Posterior cingulate gyrus (tissue), 11 donors: ENCODE results near the gene PDCD7.
"Not testable (repeated sequence)": the region's sequence is repeated elsewhere in the genome, so short reads cannot be mapped to it uniquely, and the experiment has no call there.

Source experiments
- DNase-seq, 10 donors: peaks; one replicate each; pipeline versions ENCODE4 v3.0.0 to v3.0.0-alpha.2; 2020 to 2021; ENCODE audit warnings: mixed read lengths in 3 of 10
- intact Hi-C: fragments of 100-400 bp; cut with DNase I; formaldehyde crosslinking; loops from one replicate; pipeline ENCODE4 v1.15.1; 2023

Gene PDCD7

DNA sequence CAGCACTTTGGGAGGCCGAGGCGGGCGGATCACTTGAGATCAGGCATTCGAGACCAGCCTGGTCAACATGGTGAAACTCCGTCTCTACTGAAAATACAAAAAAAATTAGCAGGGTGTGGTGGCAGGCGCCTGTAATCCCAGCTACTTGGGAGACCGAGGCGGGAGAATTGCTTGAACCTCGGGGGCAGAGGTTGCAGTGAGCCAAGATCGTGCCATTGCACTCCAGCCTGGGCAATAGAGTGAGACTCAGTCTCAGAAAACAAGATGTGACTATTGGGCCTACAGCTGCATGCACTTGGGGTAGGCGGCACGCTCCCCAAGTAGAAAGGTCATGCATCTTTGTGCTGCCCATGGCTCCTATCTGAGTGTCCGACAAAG, 39.8 kb downstream of the PDCD7 start:
- DNase-seq, intact Hi-C loops: not testable (repeated sequence)

DNA sequence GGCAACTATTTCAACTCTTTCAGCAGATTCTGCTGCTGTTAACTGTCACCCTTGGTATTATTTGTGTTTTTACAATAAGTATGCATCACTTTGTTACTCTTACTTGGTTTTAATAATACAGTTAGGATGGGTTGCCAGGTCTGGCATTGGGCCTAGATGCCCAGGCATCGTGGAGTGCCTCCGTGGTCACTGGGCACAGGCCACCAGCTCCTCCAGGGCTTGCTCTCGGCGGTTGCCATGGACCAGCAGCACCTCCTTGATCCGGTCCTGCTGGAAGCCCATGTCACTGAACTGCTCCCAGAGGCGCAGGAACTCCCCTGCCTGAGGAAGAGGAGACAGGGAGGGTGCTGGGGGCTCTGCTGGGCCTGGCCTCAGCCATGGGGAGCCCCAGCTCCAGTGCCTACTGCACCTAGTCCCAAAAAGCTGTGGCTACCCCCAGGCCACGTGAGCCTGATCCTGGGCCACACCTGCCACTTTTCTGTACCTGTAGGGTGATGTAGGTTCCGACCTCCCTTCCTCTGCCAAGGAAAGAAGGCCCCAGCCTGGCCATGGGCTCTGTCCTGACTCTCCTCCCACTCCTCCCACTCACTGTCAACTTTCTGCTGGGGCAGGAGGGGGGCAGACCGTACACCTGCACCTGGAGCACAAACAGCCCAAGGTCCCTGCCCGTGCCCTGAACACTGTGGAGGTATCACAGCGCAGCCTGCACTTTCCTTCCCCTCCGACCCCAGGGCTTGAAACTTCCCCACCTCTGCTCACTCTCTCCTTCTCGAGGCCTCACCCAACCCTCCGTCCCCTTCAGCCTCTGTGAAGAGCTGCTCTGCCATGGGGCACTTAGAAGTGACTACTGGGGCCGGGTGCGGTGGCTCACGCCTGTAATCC, 40.5 kb downstream of the PDCD7 start:
- intact Hi-C loops: no loop called here

GRCh38 chr15:65091946-65092770, 41.5 kb downstream of the PDCD7 start:
- intact Hi-C loops: no loop called here
- no peak for DNase-seq

More for the DNA sequence above, 40.5 kb downstream of the PDCD7 start:
- peak in 1 of 10 donors; percentile 72 for DNase-seq

DNA sequence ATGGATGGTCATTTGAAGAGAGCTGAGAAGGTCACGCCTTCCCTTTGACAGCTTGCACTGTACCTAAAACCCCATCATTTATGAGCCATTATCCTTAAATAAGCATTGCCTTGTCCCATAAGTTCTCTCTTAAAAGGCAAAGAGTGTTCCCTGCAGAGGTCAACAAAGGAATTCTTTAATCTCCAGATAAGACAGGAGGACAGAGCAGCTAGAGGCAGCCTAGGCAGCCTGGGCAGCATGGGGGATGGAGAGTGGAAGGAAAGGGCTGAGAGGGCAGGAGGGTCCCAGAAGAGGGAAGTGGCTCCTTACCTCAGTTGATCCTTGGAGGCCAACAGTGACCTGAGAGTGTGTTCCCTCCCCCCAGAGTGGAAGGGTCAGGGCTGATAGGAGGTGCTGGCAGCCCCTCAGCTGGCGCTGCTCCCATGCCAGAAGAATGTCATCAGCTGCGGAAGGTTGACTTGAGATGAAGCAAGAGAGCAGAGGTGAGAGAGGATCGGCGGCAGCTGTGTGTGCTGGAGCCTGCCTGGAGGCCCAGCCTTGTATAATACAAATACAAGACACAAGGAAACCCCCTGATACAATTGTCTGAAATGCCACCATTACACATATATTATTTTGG, 44.3 kb downstream of the PDCD7 start:
- intact Hi-C loops: no loop called here
- no peak for DNase-seq

DNA sequence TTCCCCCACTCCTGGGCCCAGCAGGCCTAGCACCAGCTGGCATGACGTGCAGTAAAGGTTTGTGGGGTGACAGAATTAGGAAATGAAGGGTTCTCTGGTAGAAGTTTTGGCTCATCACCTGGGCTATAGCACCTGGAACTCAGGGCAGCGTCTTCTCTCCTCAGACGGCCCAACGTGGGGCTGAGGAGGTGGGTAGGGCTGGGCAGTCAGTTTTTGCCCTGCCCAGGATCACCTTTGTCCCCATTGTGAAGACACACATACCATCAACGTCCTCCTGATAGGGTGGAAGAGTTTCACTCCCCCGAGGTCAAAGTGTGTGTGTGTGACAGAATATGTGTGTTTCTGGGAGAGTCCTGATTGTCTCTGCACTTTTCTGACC, 45.0 kb downstream of the PDCD7 start:
- intact Hi-C loops: no loop called here
- no peak for DNase-seq

DNA sequence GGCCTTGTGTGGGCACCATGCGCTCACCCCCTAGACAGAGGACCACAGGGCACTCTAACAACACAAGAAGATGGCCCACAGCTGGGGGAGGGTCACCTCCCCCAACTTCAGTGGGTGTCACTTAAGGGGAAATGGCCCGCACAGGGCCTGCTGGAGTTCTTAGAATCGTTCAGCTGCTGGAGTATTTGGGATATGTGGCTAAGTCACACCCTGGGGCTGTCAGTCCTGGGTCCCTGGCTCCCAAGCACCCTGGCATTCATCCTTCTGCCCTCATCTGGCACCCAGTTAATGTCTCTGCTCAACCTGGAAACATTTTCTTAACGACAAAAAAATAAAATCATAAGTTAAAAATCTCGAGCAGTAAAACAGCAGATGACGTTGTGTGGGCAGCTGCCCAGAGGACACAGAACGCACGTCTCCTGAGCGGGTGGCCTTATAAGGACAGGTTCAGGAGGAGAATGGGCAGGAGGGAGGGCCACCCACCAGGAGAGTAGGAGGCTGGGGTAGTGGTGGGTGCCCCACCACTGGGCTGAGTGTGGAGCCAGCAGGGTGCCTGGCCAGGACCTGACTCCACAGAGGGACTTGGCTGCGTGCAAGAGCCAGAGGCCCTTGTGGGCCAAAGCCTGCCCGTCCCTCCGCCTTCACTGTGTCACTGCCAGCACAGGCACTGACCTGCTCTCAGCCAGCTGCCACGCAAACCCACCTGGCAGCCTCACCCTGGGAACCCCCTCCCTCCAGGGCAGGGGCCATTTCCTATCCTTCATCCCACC, 45.5 kb downstream of the PDCD7 start:
- intact Hi-C loops: no loop called here
- DNase-seq: peak in 1 of 10 donors; percentile 87

GRCh38 chr15:65087411-65087810, 46.2 kb downstream of the PDCD7 start:
- intact Hi-C loops: no loop called here
- DNase-seq: no peak

- peak in 1 of 10 donors; percentile 64 for DNase-seq
- intact Hi-C loops: no loop called here
These were observed 46.9 kb downstream of the PDCD7 start for GRCh38 chr15:65086680-65087111.

DNA sequence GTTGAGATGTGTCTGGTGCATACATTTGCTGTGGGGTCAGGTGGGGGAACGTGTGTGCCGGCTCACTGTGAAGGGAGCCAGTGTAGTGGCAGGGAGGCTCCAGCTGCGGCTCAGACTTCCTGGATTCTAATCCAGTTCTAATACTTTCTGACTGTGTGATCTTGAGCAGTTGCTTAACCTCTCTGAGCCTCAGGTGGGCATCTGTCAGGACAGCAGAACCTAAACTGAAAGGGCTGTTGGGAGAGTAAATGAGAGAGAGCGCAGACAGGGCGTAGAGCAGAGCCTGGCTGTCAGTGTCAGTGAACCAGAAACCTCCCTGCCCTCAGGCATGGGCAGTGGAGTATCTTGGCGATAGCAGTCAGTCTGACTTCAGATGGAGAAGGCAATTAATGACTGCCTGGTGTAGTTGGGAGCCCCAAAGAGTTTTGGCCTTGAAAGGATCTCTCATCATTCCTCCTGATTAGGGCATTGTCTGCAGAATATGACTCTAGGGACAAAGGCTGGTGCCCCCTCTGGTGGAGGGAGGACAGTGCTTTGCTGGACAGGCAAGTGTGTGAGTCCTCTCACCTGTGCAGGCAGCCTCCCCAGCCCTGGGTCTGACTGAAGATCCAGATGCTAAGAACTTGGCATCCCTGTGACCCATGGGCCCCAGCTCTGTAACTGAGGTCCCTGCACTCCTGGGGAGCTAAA, 47.5 kb downstream of the PDCD7 start:
- peak in 1 of 10 donors; percentile 85 for DNase-seq
- intact Hi-C loops: no loop called here

DNA sequence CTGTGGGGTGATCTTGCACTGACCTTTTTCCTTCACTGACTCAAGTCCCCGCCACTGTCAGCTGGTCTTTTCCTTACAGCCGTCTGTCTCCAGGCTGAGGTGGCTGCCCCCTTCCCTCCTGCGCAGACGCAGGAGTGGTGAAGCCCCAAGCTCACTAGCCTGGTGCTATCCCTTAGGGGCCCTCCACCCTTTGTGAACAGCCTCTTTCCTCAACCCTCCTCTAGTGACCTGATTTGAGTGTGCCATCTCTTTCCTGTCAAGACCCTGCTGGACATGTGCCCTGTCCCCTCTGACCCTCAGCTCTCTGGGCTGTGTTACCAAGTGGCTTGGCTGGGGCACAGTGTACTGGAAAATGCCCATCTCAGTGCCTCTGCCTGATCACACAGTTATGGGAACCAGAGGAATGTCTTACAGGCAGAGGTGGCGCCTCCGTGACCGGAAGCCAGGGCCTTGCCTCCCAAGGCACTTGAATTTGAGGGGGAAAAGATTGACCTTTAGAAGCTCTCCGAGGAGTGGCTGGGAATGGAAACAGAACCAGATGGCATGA, 48.3 kb downstream of the PDCD7 start:
- intact Hi-C loops: no loop called here
- no peak for DNase-seq

DNA sequence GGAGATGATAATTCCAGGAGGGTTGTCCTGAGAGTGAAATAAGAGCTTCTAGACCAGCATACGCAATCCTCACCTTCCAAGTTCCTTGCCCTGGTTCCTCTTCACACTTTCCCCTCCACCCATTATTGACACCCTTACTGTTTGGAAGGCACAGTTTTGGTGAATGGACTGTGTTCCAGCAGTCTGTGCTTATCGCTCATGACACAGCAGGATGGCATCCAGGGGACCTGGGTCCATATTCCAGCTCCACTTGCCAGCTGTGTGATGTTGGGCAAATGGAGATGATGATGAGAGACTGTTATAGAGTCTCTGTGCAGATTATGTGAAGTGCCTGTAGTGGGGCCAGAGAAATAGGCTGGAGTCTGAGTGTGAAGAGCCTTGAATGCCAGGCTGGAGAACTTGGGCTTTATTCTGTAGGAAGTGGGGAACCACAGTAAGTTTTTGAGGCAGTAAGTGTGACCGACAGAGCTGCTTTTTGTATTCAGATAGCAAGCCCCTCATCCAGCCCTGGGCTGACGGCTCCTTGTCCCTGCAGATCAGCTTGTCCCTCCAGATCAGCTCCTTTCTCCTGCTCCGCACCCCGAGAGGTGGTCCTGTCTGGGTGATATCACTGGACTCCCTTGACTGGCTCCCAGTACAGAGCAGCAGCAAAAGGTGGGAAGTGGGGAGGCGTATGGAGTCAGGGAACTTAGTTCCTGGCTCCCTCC, 49.0 kb downstream of the PDCD7 start:
- intact Hi-C loops: no loop called here
- DNase-seq: peak in 1 of 10 donors; percentile 71

GRCh38 chr15:65083262-65083701, 50.3 kb downstream of the PDCD7 start:
- intact Hi-C loops: no loop called here

DNA sequence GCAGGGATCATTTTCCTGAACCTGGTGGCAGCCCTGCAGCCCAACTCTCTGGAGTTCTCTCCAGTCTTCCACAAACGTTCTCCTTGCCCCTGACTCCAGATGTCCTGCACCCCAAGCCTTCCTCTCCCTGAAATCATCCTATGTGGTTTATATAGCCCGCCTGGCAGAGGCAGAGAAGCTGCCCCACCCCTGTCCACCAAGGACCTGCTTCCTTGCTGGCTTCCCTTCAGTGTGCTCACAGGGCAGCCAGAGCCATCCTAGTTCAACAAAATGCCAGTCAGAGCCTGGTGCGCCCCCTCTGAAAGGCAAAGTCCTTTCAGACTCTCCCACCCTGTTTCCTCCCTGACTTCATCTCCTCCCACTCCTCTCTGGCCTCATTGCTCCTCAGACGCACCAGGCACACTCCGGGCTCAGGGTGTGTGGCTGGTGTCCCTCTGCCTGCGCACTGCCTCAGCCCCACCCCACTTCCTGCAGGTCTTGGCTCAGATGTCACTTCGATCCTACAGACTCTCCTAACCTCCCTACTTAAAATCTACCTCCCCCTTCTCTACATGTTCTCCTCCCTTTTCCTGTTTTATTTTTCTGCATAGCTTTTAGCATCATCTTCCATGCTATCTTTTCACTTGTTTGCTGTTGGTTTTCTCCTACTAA, 51.2 kb downstream of the PDCD7 start:
- intact Hi-C loops: no loop called here
- DNase-seq: peak in 1 of 10 donors; percentile 42

More at GRCh38 chr15:65083262-65083701, 50.3 kb downstream of the PDCD7 start:
- peak in 2 of 10 donors; percentile 45 to 75 for DNase-seq

DNA sequence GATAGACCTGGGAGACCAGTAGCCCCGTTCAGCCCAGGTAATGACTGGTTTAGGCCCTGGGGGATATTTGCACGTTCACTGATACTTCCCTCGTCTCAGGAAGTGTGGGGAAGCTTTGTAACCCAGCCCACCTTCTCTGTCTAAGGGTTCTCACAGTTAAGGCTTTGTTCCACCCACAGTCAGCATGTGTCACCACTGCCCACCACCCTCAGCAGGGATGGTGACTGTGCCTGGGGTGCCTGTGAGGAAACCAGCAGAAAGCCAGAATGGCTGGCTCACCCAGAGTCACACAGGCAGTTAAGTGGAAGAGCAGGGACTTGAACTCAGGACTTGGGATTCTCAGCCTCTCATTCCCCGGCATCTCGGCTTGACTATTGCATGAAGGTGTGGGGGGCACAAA, 51.9 kb downstream of the PDCD7 start:
- intact Hi-C loops: no loop called here
- DNase-seq: peak in 1 of 10 donors; percentile 32

GRCh38 chr15:65081270-65081669, 52.3 kb downstream of the PDCD7 start:
- DNase-seq: peak in 1 of 10 donors; percentile 67
- intact Hi-C loops: no loop called here

GRCh38 chr15:65079580-65079979, 54.0 kb downstream of the PDCD7 start:
- peak in 1 of 10 donors; percentile 39 for DNase-seq
- intact Hi-C loops: no loop called here

DNA sequence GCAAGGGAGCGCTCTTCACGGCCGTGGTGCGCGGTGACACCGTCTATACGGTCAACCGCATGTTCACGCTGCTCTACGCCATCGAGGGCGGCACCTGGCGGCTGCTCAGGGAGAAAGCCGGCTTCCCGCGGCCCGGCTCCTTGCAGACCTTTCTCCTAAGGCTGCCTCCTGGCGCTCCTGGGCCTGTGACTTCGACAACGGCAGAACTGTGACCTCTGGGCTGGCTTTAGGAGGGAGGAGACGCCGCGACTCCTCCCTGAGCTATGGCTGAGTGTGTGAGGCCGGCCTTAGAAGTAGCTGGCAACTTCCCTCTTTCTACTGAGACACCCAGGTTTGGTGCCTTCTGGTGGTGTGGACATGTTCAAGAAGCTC, 55.6 kb downstream of the PDCD7 start:
- intact Hi-C loops: loop anchor here (1.0 kb wide), 1 partner anchor 24 kb away; no protein-coding TSS in a partner anchor

More for the DNA sequence above, 55.6 kb downstream of the PDCD7 start:
- DNase-seq: peak in 3 of 10 donors; percentile 48 to 93 (median 86)
